H1 (cell line): ENCODE data around the gene LRCH1. TPM values are rescaled to one million over a fixed set of nuclear protein-coding genes. Genes with fewer than 3 reads are reported as not detected.

Source experiments
- CTCF ChIA-PET: fragments of 300-600 bp; sonication (Branson Sonifier 250); formaldehyde crosslinking; loops from one replicate; lab custom pipeline; 2021; ENCODE audit not compliant: partially characterized antibody; lab: Charles Lee
- POLR2A ChIA-PET: fragments of 300-600 bp; sonication (Branson Sonifier 250); formaldehyde crosslinking; loops from one replicate; lab custom pipeline; 2021; ENCODE audit warnings: inconsistent platforms; ENCODE audit not compliant: partially characterized antibody; lab: Charles Lee
- DNase-seq, 2 experiments: peaks; one replicate each; pipeline versions ENCODE4 v3.0.0 to v3.0.0-alpha.2; 2010 to 2022; ENCODE audit warnings: low spot score in 2 of 2, low read depth in 1 of 2, mixed read lengths in 1 of 2
- FAIRE-seq: peaks from 2 replicates; lab custom pipeline; 2011; peaks lifted over from hg19 to GRCh38; lab: Jason Lieb, UNC
- H2AFZ ChIP-seq: 2 replicates; pipeline ENCODE4 v1.8.1; 2012; ENCODE audit warnings: low read length, inconsistent platforms
- H2AK5ac ChIP-seq: 2 replicates; pipeline ENCODE4 v1.6.1; 2013; ENCODE audit warnings: low read depth, low read length
- H2BK120ac ChIP-seq: replicated peaks from 2 replicates; pipeline ENCODE3; 2013; ENCODE audit warnings: low read depth, low read length, inconsistent platforms
- H2BK12ac ChIP-seq: 2 replicates; pipeline ENCODE4 v1.6.1; 2013; ENCODE audit warnings: low read depth, low read length
- H2BK15ac ChIP-seq: 2 replicates; pipeline ENCODE4 v1.6.1; 2013; ENCODE audit warnings: low read length
- H2BK20ac ChIP-seq: 2 replicates; pipeline ENCODE4 v1.6.1; 2013; ENCODE audit warnings: low read length
- H2BK5ac ChIP-seq: 2 replicates; pipeline ENCODE4 v1.6.1; 2013; ENCODE audit warnings: low read depth, low read length
- H3K14ac ChIP-seq: 2 replicates; pipeline ENCODE4 v1.6.1; 2013; ENCODE audit warnings: inconsistent platforms; ENCODE audit not compliant: insufficient read length
- H3K18ac ChIP-seq: 2 replicates; pipeline ENCODE4 v1.6.1; 2013; ENCODE audit warnings: low read length; ENCODE audit errors: extremely low read depth
- H3K23ac ChIP-seq: 2 replicates; pipeline ENCODE4 v1.6.1; 2013; ENCODE audit warnings: inconsistent platforms; ENCODE audit not compliant: insufficient read length
- H3K23me2 ChIP-seq: 2 replicates; pipeline ENCODE4 v1.6.1; 2013; ENCODE audit warnings: low read depth, low read length
- H3K27ac ChIP-seq: 2 replicates; pipeline ENCODE4 v1.6.1; 2011; ENCODE audit warnings: low read depth, low read length, inconsistent platforms
- H3K27me3 ChIP-seq, 4 experiments: replicated peaks in 1 of 4; 1 replicate in 1 of 4; 2 replicates in 3 of 4; pipeline versions ENCODE4 v1.6.1 to v1.8.1; 2011 to 2013; ENCODE audit warnings: low read length in 3 of 4, mild to moderate bottlenecking in 3 of 4, inconsistent platforms in 2 of 4, mixed read lengths in 2 of 4, moderate library complexity in 1 of 4; ENCODE audit not compliant: control insufficient read depth in 3 of 4, insufficient read depth in 3 of 4; ENCODE audit errors: extremely low read depth in 1 of 4
- H3K36me3 ChIP-seq, 4 experiments: 2 replicates each; pipeline versions ENCODE4 v1.6.1 to v1.8.1; 2011 to 2013; ENCODE audit warnings: mild to moderate bottlenecking in 4 of 4, low read length in 3 of 4, moderate library complexity in 2 of 4, control low read depth in 1 of 4, inconsistent platforms in 1 of 4; ENCODE audit not compliant: insufficient read depth in 4 of 4, control insufficient read depth in 2 of 4
- H3K4ac ChIP-seq: replicated peaks from 2 replicates; pipeline ENCODE3; 2013; ENCODE audit warnings: low read length, low read depth, mixed read lengths, inconsistent platforms; ENCODE audit not compliant: insufficient read length
- H3K4me1 ChIP-seq, 4 experiments: replicated peaks in 1 of 4; 1 replicate in 1 of 4; 2 replicates in 3 of 4; pipeline versions ENCODE4 v1.6.1 to v1.8.1; 2011 to 2013; ENCODE audit warnings: low read length in 3 of 4, inconsistent platforms in 2 of 4, mixed read lengths in 1 of 4; ENCODE audit not compliant: insufficient read depth in 4 of 4, control insufficient read depth in 3 of 4
- H3K4me2 ChIP-seq, 2 experiments: 2 replicates each; pipeline versions ENCODE4 v1.6.1 to v1.8.1; 2011 to 2013; ENCODE audit warnings: low read depth in 2 of 2, low read length in 2 of 2, control low read depth in 1 of 2, inconsistent platforms in 1 of 2, mild to moderate bottlenecking in 1 of 2; ENCODE audit not compliant: insufficient read depth in 1 of 2
- H3K4me3 ChIP-seq, 4 experiments: fragments of 200-600, 300-600 bp in 1 of 4; sonication (generic), shearing (Covaris generic), sonication (Bioruptor Twin) in 1 of 4; 2 replicates each; pipeline versions ENCODE4 v1.5.1 to v1.8.1; 2011 to 2016; ENCODE audit warnings: low read length in 4 of 4, low read depth in 3 of 4, control low read depth in 2 of 4, inconsistent platforms in 2 of 4, mild to moderate bottlenecking in 2 of 4, mixed read lengths in 1 of 4, moderate library complexity in 1 of 4; ENCODE audit not compliant: insufficient read depth in 2 of 4; ENCODE audit errors: extremely low read depth in 1 of 4
- H3K56ac ChIP-seq: replicated peaks from 2 replicates; pipeline ENCODE3; 2013; ENCODE audit warnings: low read depth, mild to moderate bottlenecking, mixed read lengths, low read length, inconsistent platforms; ENCODE audit not compliant: insufficient read length
- H3K79me1 ChIP-seq: 2 replicates; pipeline ENCODE4 v1.6.1; 2013; ENCODE audit warnings: low read depth, low read length, control low read depth
- H3K79me2 ChIP-seq, 2 experiments: 2 replicates each; pipeline versions ENCODE4 v1.6.1 to v1.8.1; 2012 to 2013; ENCODE audit warnings: low read length in 2 of 2, mild to moderate bottlenecking in 2 of 2, inconsistent platforms in 1 of 2; ENCODE audit not compliant: insufficient read depth in 2 of 2, control insufficient read depth in 1 of 2
- H3K9ac ChIP-seq, 4 experiments: replicated peaks in 1 of 4; 1 replicate in 1 of 4; 2 replicates in 3 of 4; pipeline versions ENCODE4 v1.6.1 to v1.8.1; 2011 to 2013; ENCODE audit warnings: low read depth in 3 of 4, low read length in 3 of 4, control low read depth in 2 of 4, mild to moderate bottlenecking in 2 of 4, moderate library complexity in 2 of 4, inconsistent platforms in 1 of 4; ENCODE audit errors: extremely low read depth in 1 of 4
- H3K9me3 ChIP-seq, 2 experiments: 2 replicates each; pipeline versions ENCODE4 v1.6.1 to v1.8.1; 2012 to 2013; ENCODE audit warnings: mild to moderate bottlenecking in 2 of 2, moderate library complexity in 2 of 2, control low read depth in 1 of 2, inconsistent platforms in 1 of 2, low read depth in 1 of 2, low read length in 1 of 2, mixed read lengths in 1 of 2; ENCODE audit not compliant: insufficient read depth in 2 of 2
- H4K20me1 ChIP-seq, 2 experiments: replicated peaks in 1 of 2; 2 replicates each; pipeline versions ENCODE3 to v1.8.1; 2011 to 2013; ENCODE audit warnings: inconsistent platforms in 2 of 2, low read length in 2 of 2, mild to moderate bottlenecking in 1 of 2; ENCODE audit not compliant: insufficient read depth in 2 of 2, control insufficient read depth in 1 of 2
- H4K5ac ChIP-seq: 2 replicates; pipeline ENCODE4 v1.6.1; 2013; ENCODE audit warnings: low read length, low read depth, mixed read lengths, inconsistent platforms; ENCODE audit not compliant: insufficient read length
- H4K8ac ChIP-seq: 2 replicates; pipeline ENCODE4 v1.8.0; 2013; ENCODE audit warnings: mild to moderate bottlenecking, moderate library complexity, low read length, inconsistent platforms; ENCODE audit not compliant: insufficient read depth; ENCODE audit errors: extremely low read depth
- H4K91ac ChIP-seq: replicated peaks from 2 replicates; pipeline ENCODE3; 2013; ENCODE audit warnings: low read length, mixed read lengths, inconsistent platforms; ENCODE audit not compliant: insufficient read length
- CHD2 ChIP-seq: IDR thresholded peaks from 2 replicates; pipeline ENCODE4 v1.6.1; 2012; ENCODE audit warnings: low read length, improper control_type of control experiment
- EGR1 ChIP-seq: IDR thresholded peaks from 2 replicates; pipeline ENCODE4 v1.6.1; 2011; ENCODE audit warnings: low read depth, low read length, borderline replicate concordance
- GTF2F1 ChIP-seq: IDR thresholded peaks from 2 replicates; pipeline ENCODE4 v1.6.1; 2012; ENCODE audit warnings: low read depth, low read length, improper control_type of control experiment, borderline replicate concordance
- KDM5A ChIP-seq: fragments of 200-600 bp; IDR thresholded peaks from 2 replicates; pipeline ENCODE4 v1.7.1; 2012; ENCODE audit warnings: mild to moderate bottlenecking, low read length, inconsistent platforms, mixed read lengths
- PHF8 ChIP-seq: fragments of 200-600 bp; sonication (generic); conservative IDR thresholded peaks from 2 replicates; pipeline ENCODE4 v1.7.1; 2012; ENCODE audit warnings: low read depth, mild to moderate bottlenecking, inconsistent platforms, low read length, moderate library complexity
- POLR2AphosphoS5 ChIP-seq: IDR thresholded peaks from 2 replicates; pipeline ENCODE4 v1.6.1; 2011; ENCODE audit warnings: low read depth, low read length
- TBP ChIP-seq: IDR thresholded peaks from 2 replicates; pipeline ENCODE4 v1.6.1; 2011; ENCODE audit warnings: low read depth, low read length, improper control_type of control experiment
- WGBS, 2 experiments: shearing (Covaris generic) in 1 of 2; methylation state at CpG; one replicate each; pipeline versions ENCODE4 v1.1.6 to v1.1.7; 2013 to 2015; ENCODE audit warnings: low lambda C conversion rate in 2 of 2, mixed read lengths in 2 of 2, inconsistent platforms in 1 of 2, low coverage in 1 of 2, missing lambda C conversion rate in 1 of 2; ENCODE audit not compliant: insufficient replicate concordance in 2 of 2, insufficient coverage in 1 of 2, insufficient read length in 1 of 2; ENCODE audit errors: extremely low coverage in 1 of 2, missing lambda C conversion rate in 1 of 2; 5-methylcytosine and 5-hydroxymethylcytosine counted together
- polyA plus RNA-seq, 7 experiments: library from polyadenylated mRNA; depleted of rRNA in 3 of 7; stranded (reverse) in 5 of 7; unstranded in 2 of 7; fragments of >200 nt in 5 of 7; fragments of 200-250 nt in 2 of 7; gene quantifications; 1 replicate in 5 of 7; 2 replicates in 1 of 7; 4 replicates in 1 of 7; pipeline versions ENCODE4 v1.2.1 to v1.2.3, GENCODE V29; 2011 to 2013; ENCODE audit warnings: missing spikeins in 2 of 7, mixed read lengths in 2 of 7
- total RNA-seq: library from RNA; stranded (reverse); fragmentation: NEBNext Ultra II Directional; extraction: Animal tissue kit (Norgen Biotek cat#: 25700); gene quantifications from 2 replicates; pipeline ENCODE4 v1.2.1, GENCODE V29; 2021

Gene LRCH1
- total and polyA plus RNA-seq, 2 of the 8 experiments (the other 6 are each of a cell fraction or from before 2014, with no cell fraction given) = 3.0 to 10.1 TPM

DNA sequence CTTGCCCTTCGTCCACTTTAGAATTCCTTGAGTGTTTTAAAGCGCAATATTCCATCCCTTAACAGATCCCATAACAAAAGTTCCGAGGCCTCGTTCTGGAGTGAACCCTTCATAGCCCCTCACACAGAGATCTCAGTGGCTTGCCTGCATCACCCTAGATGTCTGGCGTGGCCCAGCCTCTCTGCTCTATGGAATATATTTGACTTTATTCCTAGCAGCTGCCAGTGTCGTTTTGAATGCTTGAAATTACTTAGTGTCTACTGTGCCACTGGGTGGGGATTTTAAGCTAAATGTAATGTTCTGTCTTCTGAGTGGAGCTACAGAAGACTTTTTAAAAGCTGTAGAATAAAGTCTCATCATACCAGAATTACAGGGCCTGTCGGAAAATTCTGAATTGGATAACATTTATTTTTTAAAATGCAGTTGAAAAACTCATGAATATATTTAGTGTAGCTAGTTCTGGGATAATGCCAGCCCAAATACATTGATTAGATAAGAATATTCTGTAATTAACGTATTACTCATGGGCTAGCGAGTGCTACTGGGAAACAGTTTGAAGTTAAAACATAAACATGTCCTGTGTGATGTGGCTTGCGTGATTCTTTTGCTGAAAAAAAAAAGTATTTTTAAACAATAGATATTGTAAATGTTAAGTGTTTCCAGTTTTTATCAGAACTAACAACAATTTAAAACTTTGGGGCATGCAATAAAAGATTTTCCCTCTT lies 132.2 kb downstream of the LRCH1 start:
- Histone ChIP-seq H4K5ac (no peak overlapping the region), H3K27ac (no peak overlapping the region), H4K91ac (no peak overlapping the region), H3K9ac (no peak overlapping the region), H3K56ac (no peak overlapping the region), H3K14ac (no peak overlapping the region), H2BK120ac (no peak overlapping the region), H3K23ac (no peak overlapping the region), H3K23me2 (no peaks in the 10 kb centered on the region), H3K9me3 (no peaks in the 10 kb centered on the region), H3K79me2 (no peaks in the 10 kb centered on the region), H2AK5ac (no peak overlapping the region), H2BK15ac (no peak overlapping the region), H3K4me3 (no peak overlapping the region), H3K79me1 (no peaks in the 10 kb centered on the region), H3K18ac (no peak overlapping the region), H3K4me1 (peaks cover 2 to 8% (median 3%) of the 10 kb centered on the region in 4 experiments; a peak in 6 of 7 replicates), H2BK5ac (peak overlapping the region; percentile 68; the same call in 1 of the 2 replicates), H3K27me3 (no peaks in the 10 kb centered on the region), H2BK20ac (no peak overlapping the region; the same call in 1 of the 2 replicates), H4K8ac (no peak overlapping the region), H2AFZ (no peak overlapping the region), H3K36me3 (no peaks in the 10 kb centered on the region), H2BK12ac (peak overlapping the region; percentile 64; the same call in 1 of the 2 replicates), H3K4ac (no peak overlapping the region), H4K20me1 (no peaks in the 10 kb centered on the region), H3K4me2 (peak overlapping the region in 1 of 2 experiments; percentile 6; a peak in 1 of 4 replicates)
- DNase-seq (no peak), FAIRE-seq (no peak)
- WGBS, 2 experiments = 83% methylated on average over 10 of the region's 10 CpGs; no CpG with 5 or more reads in 1 of the 2 experiments
- TF ChIP-seq KDM5A (no peak), CHD2 (no peak), TBP (no peak), EGR1 (no peak), POLR2AphosphoS5 (no peak), GTF2F1 (no peak), PHF8 (no peak)
- CTCF ChIA-PET = interaction anchor here (0.6 to 1.9 kb wide), 12 partner anchors 18 to 194 kb away, joined by 3 to 7 read pairs (median 4); no protein-coding TSS in a partner anchor
- POLR2A ChIA-PET = no interaction called here
